Natural killer cell (primary cell): ENCODE results near the gene GRID1. TPM values are rescaled to one million over a fixed set of nuclear protein-coding genes. Genes with fewer than 3 reads are reported as not detected.

ENCODE experiments used
- ATAC-seq, 3 donors: fragments of 150-1000 bp in 2 of 3; fragments of 200-7000 bp in 1 of 3; cut with Tn5 transposase; 1 replicate in 1 of 3; 2 replicates in 2 of 3; pipeline ENCODE4 v1.10.0; 2021; ENCODE audit warnings: mild to moderate bottlenecking in 2 of 3, moderate library complexity in 2 of 3
- DNase-seq, 2 donors: peaks; one replicate each; pipeline versions ENCODE4 v3.0.0 to v3.0.0-alpha.2; 2013 to 2021; ENCODE audit warnings: mixed read lengths in 1 of 2
- H3K27ac ChIP-seq: one replicate; pipeline ENCODE4 v1.5.1; 2013; ENCODE audit warnings: mild to moderate bottlenecking, low read length
- H3K27me3 ChIP-seq: one replicate; pipeline ENCODE4 v1.6.1; 2013; ENCODE audit warnings: low read length; ENCODE audit not compliant: control insufficient read depth, insufficient read depth
- H3K36me3 ChIP-seq: one replicate; pipeline ENCODE4 v1.6.1; 2013; ENCODE audit warnings: low read length; ENCODE audit not compliant: control insufficient read depth, insufficient read depth
- H3K4me1 ChIP-seq: one replicate; pipeline ENCODE4 v1.6.1; 2013; ENCODE audit warnings: low read length; ENCODE audit not compliant: control insufficient read depth, insufficient read depth
- H3K4me3 ChIP-seq: one replicate; pipeline ENCODE4 v1.5.1; 2013; ENCODE audit warnings: low read length
- H3K9me3 ChIP-seq: one replicate; pipeline ENCODE4 v1.6.1; 2013; ENCODE audit warnings: low read length; ENCODE audit not compliant: control insufficient read depth, insufficient read depth
- H3K27ac Mint-ChIP-seq, 2 donors: one replicate each; pipeline ENCODE4 v1.8.0; 2022; ENCODE audit warnings: mild to moderate bottlenecking in 2 of 2, mixed read lengths in 2 of 2, moderate library complexity in 1 of 2
- H3K27me3 Mint-ChIP-seq, 2 donors: one replicate each; pipeline ENCODE4 v1.8.0; 2022; ENCODE audit warnings: low read depth in 2 of 2, mixed read lengths in 2 of 2
- H3K36me3 Mint-ChIP-seq: one replicate; pipeline ENCODE4 v1.8.0; 2022; ENCODE audit warnings: mixed read lengths
- H3K4me1 Mint-ChIP-seq, 2 donors: one replicate each; pipeline ENCODE4 v1.8.0; 2022; ENCODE audit warnings: mixed read lengths in 2 of 2
- H3K4me3 Mint-ChIP-seq: one replicate; pipeline ENCODE4 v1.8.0; 2022; ENCODE audit warnings: mild to moderate bottlenecking, moderate library complexity, mixed read lengths
- H3K9me3 Mint-ChIP-seq, 2 donors: one replicate each; pipeline ENCODE4 v1.8.0; 2022; ENCODE audit warnings: mixed read lengths in 2 of 2
- whole genome bisulfite sequencing: methylation state at CpG from one replicate; pipeline ENCODE4 v1.1.7; 2013; ENCODE audit warnings: missing lambda C conversion rate; ENCODE audit not compliant: insufficient coverage; 5-methylcytosine and 5-hydroxymethylcytosine counted together
- intact Hi-C: fragments of 100-400 bp; cut with micrococcal nuclease; formaldehyde crosslinking; loops from one replicate; pipeline ENCODE4 v1.14.2; 2022
- total RNA-seq, 4 donors: library from RNA; stranded (reverse); fragments of 120-200 nt in 1 of 4; gene quantifications; one replicate each; pipeline versions ENCODE4 v1.2.3 to v1.2.4, GENCODE V29; 2013 to 2022
- TF ChIP-seq, protein P1 (sequence below): fragments of 200-600 bp; IDR thresholded peaks from one replicate; pipeline ENCODE4 v1.8.0; 2022; ENCODE audit warnings: antibody characterized with exemption

Gene GRID1
- total RNA-seq, 3 donors from 2014 or later (not counting 1 experiment from before 2014, with no cell fraction given) = not detected

- WGBS = 84% methylated on average over 6 of the region's 6 CpGs
- Mint-ChIP-seq H3K36me3 (no peaks in the 10 kb centered on the region), H3K9me3 (no peaks in the 10 kb centered on the region), H3K27ac (no peak overlapping the region), H3K27me3 (peaks cover 0 to 5% of the 10 kb centered on the region in 2 donors), H3K4me1 (no peaks in the 10 kb centered on the region), H3K4me3 (no peak overlapping the region)
- no peak for ATAC-seq
- Histone ChIP-seq H3K36me3 (no peaks in the 10 kb centered on the region), H3K4me1 (no peaks in the 10 kb centered on the region), H3K4me3 (no peak overlapping the region), H3K27ac (no peak overlapping the region), H3K9me3 (no peaks in the 10 kb centered on the region), H3K27me3 (no peaks in the 10 kb centered on the region)
- intact Hi-C loops = no loop called here
- DNase-seq = no peak
- TF ChIP-seq, protein P1, sequence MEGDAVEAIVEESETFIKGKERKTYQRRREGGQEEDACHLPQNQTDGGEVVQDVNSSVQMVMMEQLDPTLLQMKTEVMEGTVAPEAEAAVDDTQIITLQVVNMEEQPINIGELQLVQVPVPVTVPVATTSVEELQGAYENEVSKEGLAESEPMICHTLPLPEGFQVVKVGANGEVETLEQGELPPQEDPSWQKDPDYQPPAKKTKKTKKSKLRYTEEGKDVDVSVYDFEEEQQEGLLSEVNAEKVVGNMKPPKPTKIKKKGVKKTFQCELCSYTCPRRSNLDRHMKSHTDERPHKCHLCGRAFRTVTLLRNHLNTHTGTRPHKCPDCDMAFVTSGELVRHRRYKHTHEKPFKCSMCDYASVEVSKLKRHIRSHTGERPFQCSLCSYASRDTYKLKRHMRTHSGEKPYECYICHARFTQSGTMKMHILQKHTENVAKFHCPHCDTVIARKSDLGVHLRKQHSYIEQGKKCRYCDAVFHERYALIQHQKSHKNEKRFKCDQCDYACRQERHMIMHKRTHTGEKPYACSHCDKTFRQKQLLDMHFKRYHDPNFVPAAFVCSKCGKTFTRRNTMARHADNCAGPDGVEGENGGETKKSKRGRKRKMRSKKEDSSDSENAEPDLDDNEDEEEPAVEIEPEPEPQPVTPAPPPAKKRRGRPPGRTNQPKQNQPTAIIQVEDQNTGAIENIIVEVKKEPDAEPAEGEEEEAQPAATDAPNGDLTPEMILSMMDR = no peak
Observed at GRCh38 chr10:86347856-86348255, 18.7 kb downstream of the GRID1 start.

DNA sequence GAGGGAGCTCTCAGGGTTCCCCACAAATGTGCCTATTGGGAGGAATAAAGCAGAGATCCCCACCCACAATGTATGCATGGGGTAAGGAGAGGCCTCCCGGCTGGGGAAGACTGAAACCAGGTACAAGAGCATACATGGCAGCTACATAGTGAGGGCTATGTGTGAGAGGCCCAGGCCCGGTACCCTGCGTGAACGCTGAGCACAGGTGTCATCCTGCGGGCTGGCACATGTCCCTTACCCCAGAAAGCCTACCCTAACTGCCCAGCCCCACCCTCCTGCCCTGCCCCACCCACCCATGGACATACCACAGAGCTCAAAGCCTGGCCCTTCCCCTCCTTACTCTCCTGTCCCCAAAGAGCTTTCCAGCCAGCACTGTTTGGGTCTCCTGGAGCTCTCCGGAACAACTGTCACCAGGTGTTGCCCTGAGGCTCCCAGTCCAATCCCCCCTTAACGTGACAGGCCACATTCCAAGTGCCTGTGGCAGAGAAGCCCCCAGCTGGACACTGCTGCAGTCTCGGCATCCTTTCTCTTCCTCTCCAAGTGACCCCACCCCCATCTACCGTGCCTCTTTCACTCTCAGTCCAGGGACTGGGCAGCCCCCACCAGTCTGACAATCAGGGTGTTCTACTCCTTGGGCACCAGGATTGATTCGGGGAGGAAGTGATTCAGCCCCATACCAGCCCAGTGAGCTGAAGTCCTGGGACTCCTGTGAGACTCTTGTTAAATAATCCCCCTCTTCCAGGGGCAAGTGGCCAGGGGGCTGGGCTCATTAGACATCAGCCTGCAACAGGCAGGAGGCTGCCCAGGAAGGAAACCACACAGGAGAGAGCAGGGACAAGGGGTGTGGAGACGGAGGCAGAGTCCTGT, 19.6 kb downstream of the GRID1 start:
- DNase-seq (no peak), ATAC-seq (no peak)
- intact Hi-C loops = no loop called here
- Mint-ChIP-seq H3K36me3 (no peaks in the 10 kb centered on the region), H3K4me1 (no peaks in the 10 kb centered on the region), H3K4me3 (no peak overlapping the region), H3K27ac (no peak overlapping the region), H3K9me3 (no peaks in the 10 kb centered on the region), H3K27me3 (peaks cover 0 to 5% of the 10 kb centered on the region in 2 donors)
- TF ChIP-seq, protein P1 = no peak
- H3K36me3 ChIP-seq = no peaks in the 10 kb centered on the region
- H3K27ac ChIP-seq = no peak overlapping the region
- H3K4me1 ChIP-seq = no peaks in the 10 kb centered on the region
- no peak overlapping the region for H3K4me3 ChIP-seq
- no peaks in the 10 kb centered on the region for H3K9me3 ChIP-seq
- WGBS = 90% methylated on average over 11 of the region's 11 CpGs
- no peaks in the 10 kb centered on the region for H3K27me3 ChIP-seq

- H3K4me3 ChIP-seq = no peak overlapping the region
- WGBS = 88% methylated on average over 13 of the region's 13 CpGs
- H3K36me3 ChIP-seq = no peaks in the 10 kb centered on the region
- ATAC-seq = no peak
- H3K4me1 ChIP-seq = no peaks in the 10 kb centered on the region
- intact Hi-C loops = no loop called here
- TF ChIP-seq, protein P1 = no peak
- no peak for DNase-seq
- Mint-ChIP-seq H3K4me1 (no peaks in the 10 kb centered on the region), H3K4me3 (no peak overlapping the region), H3K36me3 (no peaks in the 10 kb centered on the region), H3K27ac (no peak overlapping the region), H3K9me3 (no peaks in the 10 kb centered on the region), H3K27me3 (peaks cover 0 to 5% of the 10 kb centered on the region in 2 donors)
- no peaks in the 10 kb centered on the region for H3K9me3 ChIP-seq
- no peaks in the 10 kb centered on the region for H3K27me3 ChIP-seq
- H3K27ac ChIP-seq = no peak overlapping the region
Observed at GRCh38 chr10:86345859-86346798, 20.5 kb downstream of the GRID1 start.
